Measurements from ENCODE around the gene BAZ2B.

GRCh38 chr2:159356053-159356554, 260.2 kb downstream of the BAZ2B start:
- TF ChIP-seq, protein P1, sequence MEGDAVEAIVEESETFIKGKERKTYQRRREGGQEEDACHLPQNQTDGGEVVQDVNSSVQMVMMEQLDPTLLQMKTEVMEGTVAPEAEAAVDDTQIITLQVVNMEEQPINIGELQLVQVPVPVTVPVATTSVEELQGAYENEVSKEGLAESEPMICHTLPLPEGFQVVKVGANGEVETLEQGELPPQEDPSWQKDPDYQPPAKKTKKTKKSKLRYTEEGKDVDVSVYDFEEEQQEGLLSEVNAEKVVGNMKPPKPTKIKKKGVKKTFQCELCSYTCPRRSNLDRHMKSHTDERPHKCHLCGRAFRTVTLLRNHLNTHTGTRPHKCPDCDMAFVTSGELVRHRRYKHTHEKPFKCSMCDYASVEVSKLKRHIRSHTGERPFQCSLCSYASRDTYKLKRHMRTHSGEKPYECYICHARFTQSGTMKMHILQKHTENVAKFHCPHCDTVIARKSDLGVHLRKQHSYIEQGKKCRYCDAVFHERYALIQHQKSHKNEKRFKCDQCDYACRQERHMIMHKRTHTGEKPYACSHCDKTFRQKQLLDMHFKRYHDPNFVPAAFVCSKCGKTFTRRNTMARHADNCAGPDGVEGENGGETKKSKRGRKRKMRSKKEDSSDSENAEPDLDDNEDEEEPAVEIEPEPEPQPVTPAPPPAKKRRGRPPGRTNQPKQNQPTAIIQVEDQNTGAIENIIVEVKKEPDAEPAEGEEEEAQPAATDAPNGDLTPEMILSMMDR (IDR thresholded peaks at IDR 0.05; ENCODE audit: low read length) = no peak
- TF ChIP-seq EZH2 (IDR thresholded peaks at IDR 0.05; ENCODE audit: borderline replicate concordance, low read length) = no peak
